Suprapubic skin (tissue), 4 donors: ENCODE measurements around the gene ZNF555. TPM values are rescaled to one million over a fixed set of nuclear protein-coding genes. Genes with fewer than 3 reads are reported as not detected.
A peak's percentile ranks its signal among the peaks of the same experiment; 100 is the strongest.
"Not testable (repeated sequence)": the region's sequence is repeated elsewhere in the genome, so short reads cannot be mapped to it uniquely, and the experiment has no call there.

Experiments
- DNase-seq, 2 donors: peaks; one replicate each; pipeline ENCODE4 v3.0.0-alpha.2; 2019; ENCODE audit warnings: low spot score in 2 of 2
- H3K27ac ChIP-seq: fragments of 200-600 bp; sonication (generic); one replicate; pipeline ENCODE4 v1.5.1; 2019
- H3K27me3 ChIP-seq: fragments of 200-600 bp; sonication (generic); one replicate; pipeline ENCODE4 v1.5.1; 2019
- H3K36me3 ChIP-seq: fragments of 200-600 bp; sonication (generic); one replicate; pipeline ENCODE4 v1.5.1; 2019
- H3K4me1 ChIP-seq: fragments of 200-600 bp; sonication (generic); one replicate; pipeline ENCODE4 v1.5.1; 2019
- H3K4me3 ChIP-seq: fragments of 200-600 bp; sonication (generic); one replicate; pipeline ENCODE4 v1.5.1; 2019; ENCODE audit warnings: mild to moderate bottlenecking
- H3K9me3 ChIP-seq: fragments of 200-600 bp; sonication (generic); one replicate; pipeline ENCODE4 v1.5.1; 2019
- CTCF ChIP-seq, 2 donors: fragments of 200-600 bp in 1 of 2; fragments of 450-650 bp in 1 of 2; sonication (generic) in 1 of 2; IDR thresholded peaks; one replicate each; pipeline ENCODE4 v1.5.1; 2016 to 2019; ENCODE audit warnings: antibody characterized with exemption in 2 of 2, mild to moderate bottlenecking in 1 of 2, moderate library complexity in 1 of 2
- EP300 ChIP-seq: sonication (generic); formaldehyde crosslinking; IDR thresholded peaks from one replicate; pipeline ENCODE4 v1.6.1; 2017; ENCODE audit warnings: antibody characterized with exemption
- POLR2A ChIP-seq, 2 donors: fragments of 450-650 bp; IDR thresholded peaks; one replicate each; pipeline ENCODE4 v1.6.1; 2017; ENCODE audit warnings: antibody characterized with exemption in 2 of 2, mild to moderate bottlenecking in 2 of 2, moderate library complexity in 2 of 2
- POLR2AphosphoS5 ChIP-seq, 3 donors: sonication (generic); formaldehyde crosslinking; IDR thresholded peaks; one replicate each; pipeline ENCODE4 v1.6.1; 2017; ENCODE audit warnings: antibody characterized with exemption in 3 of 3
- WGBS: methylation state at CpG from one replicate; pipeline ENCODE4 v1.1.5; 2018; 5-methylcytosine and 5-hydroxymethylcytosine counted together
- total RNA-seq, 4 donors: library from RNA; depleted of rRNA; stranded (reverse); fragments of >200 nt; gene quantifications; one replicate each; pipeline ENCODE4 v1.1.0, GENCODE V29; 2016

The ZNF555 gene
- total RNA-seq, 4 donors from 2014 or later = 2.5 to 7.6 (median 4.5) TPM

GRCh38 chr19:2885736-2886135, 44.5 kb downstream of the ZNF555 start:
- H3K36me3 ChIP-seq = no peaks in the 10 kb centered on the region

GRCh38 chr19:2887391-2887914, 46.2 kb downstream of the ZNF555 start:
- Histone ChIP-seq H3K4me3 (no peak overlapping the region), H3K27ac (no peak overlapping the region), H3K9me3 (no peaks in the 10 kb centered on the region), H3K36me3 (no peaks in the 10 kb centered on the region), H3K27me3 (no peaks in the 10 kb centered on the region), H3K4me1 (peaks cover 7% of the 10 kb centered on the region)
- no peak for DNase-seq
- WGBS = 16% methylated on average over 9 of the region's 9 CpGs
- TF ChIP-seq CTCF (IDR thresholded peaks at IDR 0.05) = peak; percentile 25 to 57
- TF ChIP-seq POLR2A (IDR thresholded peaks at IDR 0.05) = no peak
- no peak for TF ChIP-seq EP300
- no peak for TF ChIP-seq POLR2AphosphoS5 (IDR thresholded peaks at IDR 0.05)

More at GRCh38 chr19:2885736-2886135, 44.5 kb downstream of the ZNF555 start:
- H3K9me3 ChIP-seq = no peaks in the 10 kb centered on the region
- no peaks in the 10 kb centered on the region for H3K27me3 ChIP-seq
- no peak overlapping the region for H3K27ac ChIP-seq
- no peak overlapping the region for H3K4me3 ChIP-seq
- TF ChIP-seq CTCF (IDR thresholded peaks at IDR 0.05) = no peak
- no peak for TF ChIP-seq POLR2A (IDR thresholded peaks at IDR 0.05)
- TF ChIP-seq EP300 = no peak
- TF ChIP-seq POLR2AphosphoS5 (IDR thresholded peaks at IDR 0.05) = no peak
- peaks cover 7% of the 10 kb centered on the region for H3K4me1 ChIP-seq
- 88% methylated on average over 17 of the region's 17 CpGs for WGBS
- DNase-seq = no peak

GRCh38 chr19:2888731-2889224, 47.5 kb downstream of the ZNF555 start:
- no peak for TF ChIP-seq POLR2AphosphoS5 (IDR thresholded peaks at IDR 0.05)
- no peak for TF ChIP-seq POLR2A (IDR thresholded peaks at IDR 0.05)
- TF ChIP-seq EP300 = no peak
- TF ChIP-seq CTCF (IDR thresholded peaks at IDR 0.05) = no peak

GRCh38 chr19:2890531-2890930, 49.3 kb downstream of the ZNF555 start:
- WGBS = 59% methylated on average over 8 of the region's 8 CpGs
- H3K27ac ChIP-seq, H3K27me3 ChIP-seq, DNase-seq, H3K4me3 ChIP-seq, H3K36me3 ChIP-seq, H3K9me3 ChIP-seq: not testable (repeated sequence)
- H3K4me1 ChIP-seq = peaks cover 12% of the 10 kb centered on the region

More at GRCh38 chr19:2888731-2889224, 47.5 kb downstream of the ZNF555 start:
- WGBS = 44% methylated on average over 24 of the region's 37 CpGs
- H3K27ac ChIP-seq = no peak overlapping the region
- H3K9me3 ChIP-seq = no peaks in the 10 kb centered on the region
- H3K4me3 ChIP-seq = peak overlapping the region; percentile 40
- no peak for DNase-seq
- H3K36me3 ChIP-seq = no peaks in the 10 kb centered on the region
- H3K27me3 ChIP-seq = no peaks in the 10 kb centered on the region
- H3K4me1 ChIP-seq = peaks cover 9% of the 10 kb centered on the region

- DNase-seq = no peak
- no peak overlapping the region for H3K27ac ChIP-seq
- peaks cover 13% of the 10 kb centered on the region for H3K4me1 ChIP-seq
- no peak overlapping the region for H3K4me3 ChIP-seq
- no peaks in the 10 kb centered on the region for H3K27me3 ChIP-seq
- no peaks in the 10 kb centered on the region for H3K36me3 ChIP-seq
- no peaks in the 10 kb centered on the region for H3K9me3 ChIP-seq
- 78% methylated on average over 8 of the region's 8 CpGs for WGBS
- no peak for TF ChIP-seq POLR2AphosphoS5 (IDR thresholded peaks at IDR 0.05)
- no peak for TF ChIP-seq CTCF (IDR thresholded peaks at IDR 0.05)
- TF ChIP-seq POLR2A (IDR thresholded peaks at IDR 0.05) = no peak
- no peak for TF ChIP-seq EP300
These were observed 55.4 kb downstream of the ZNF555 start for GRCh38 chr19:2896694-2897093.
